GM10248 (cell line): ENCODE measurements around the gene SMARCD3.

Experiments
- CTCF ChIA-PET: fragments of 300-600 bp; sonication (Branson Sonifier 250); formaldehyde crosslinking; extraction: SDS; loops from one replicate; lab custom pipeline; 2021; ENCODE audit warnings: antibody characterized with exemption; lab: Yijun Ruan, JAX
- POLR2A ChIA-PET: fragments of 350-650 bp; sonication (Branson Sonifier 250); formaldehyde crosslinking; extraction: SDS; loops from one replicate; lab custom pipeline; 2020; ENCODE audit warnings: antibody characterized with exemption; lab: Yijun Ruan, JAX
- DNase-seq: peaks from one replicate; pipeline ENCODE4 v3.0.0; 2012; ENCODE audit errors: extremely low spot score
- CTCF ChIP-seq: IDR thresholded peaks from 2 replicates; pipeline ENCODE4 v1.5.1; 2012; ENCODE audit warnings: mild to moderate bottlenecking, low read depth; ENCODE audit errors: extremely low read depth, missing control alignments, control extremely low read depth

Gene SMARCD3

GRCh38 chr7:151189038-151189437 is 59.5 kb downstream of the SMARCD3 start:
- ChIA-PET CTCF (interaction anchor here (1.0 kb wide), 1 partner anchor 76 kb away, joined by 3 read pairs; no protein-coding TSS in a partner anchor), POLR2A (no interaction called here)
- TF ChIP-seq CTCF: no peak
- no peak for DNase-seq
